Erythroblast (primary cell): ENCODE data around the gene MUC2.

ENCODE experiments used
- GATA1 ChIP-seq: IDR thresholded peaks from 2 replicates; pipeline ENCODE4 v1.6.1; 2011; ENCODE audit warnings: low read depth, mild to moderate bottlenecking, control low read depth, low read length, moderate library complexity
- POLR2A ChIP-seq: IDR thresholded peaks from 2 replicates; pipeline ENCODE4 v1.6.1; 2011; ENCODE audit warnings: mild to moderate bottlenecking, low read length

- no peak for TF ChIP-seq POLR2A
- TF ChIP-seq GATA1, result no peak
Measured at GRCh38 chr11:1074244-1075221, at the start of gene MUC2.
